ENCODE results near the gene FKBP15.

Gene FKBP15

GRCh38 chr9:113177251-113177650, 43.8 kb downstream of the FKBP15 start:
- H3K4me3 ChIP-seq (ENCODE audit: low read length), result no peak overlapping the region
- TF ChIP-seq CTCF (conservative IDR thresholded peaks at IDR 0.05; ENCODE audit: low read depth, low read length), result no peak
- DNase-seq (ENCODE audit: low read depth), result no peak

- TF ChIP-seq CTCF (conservative IDR thresholded peaks at IDR 0.05; ENCODE audit: low read depth, low read length), result no peak
- DNase-seq (ENCODE audit: low read depth), result no peak
- no peak overlapping the region for H3K4me3 ChIP-seq (ENCODE audit: low read length)
Observed at GRCh38 chr9:113176803-113177202, 44.3 kb downstream of the FKBP15 start.

- no peak overlapping the region for H3K4me3 ChIP-seq (ENCODE audit: low read length)
- no peak for TF ChIP-seq CTCF (conservative IDR thresholded peaks at IDR 0.05; ENCODE audit: low read depth, low read length)
- DNase-seq (ENCODE audit: low read depth), result no peak
Observed at GRCh38 chr9:113173341-113173740, 47.7 kb downstream of the FKBP15 start.

GRCh38 chr9:113168809-113169208, 52.3 kb downstream of the FKBP15 start:
- no peak for DNase-seq (ENCODE audit: low read depth)
- no peak for TF ChIP-seq CTCF (conservative IDR thresholded peaks at IDR 0.05; ENCODE audit: low read depth, low read length)
- H3K4me3 ChIP-seq (ENCODE audit: low read length), result no peak overlapping the region

GRCh38 chr9:113166039-113166438, 55.0 kb downstream of the FKBP15 start:
- TF ChIP-seq CTCF (conservative IDR thresholded peaks at IDR 0.05; ENCODE audit: low read depth, low read length), result no peak
- DNase-seq (ENCODE audit: low read depth), result no peak
- no peak overlapping the region for H3K4me3 ChIP-seq (ENCODE audit: low read length)

- no peak for TF ChIP-seq CTCF (conservative IDR thresholded peaks at IDR 0.05; ENCODE audit: low read depth, low read length)
- H3K4me3 ChIP-seq (ENCODE audit: low read length), result no peak overlapping the region
- no peak for DNase-seq (ENCODE audit: low read depth)
Observed at GRCh38 chr9:113164536-113165300, 56.4 kb downstream of the FKBP15 start.

- TF ChIP-seq CTCF (conservative IDR thresholded peaks at IDR 0.05; ENCODE audit: low read depth, low read length), result no peak
- no peak for DNase-seq (ENCODE audit: low read depth)
- H3K4me3 ChIP-seq (ENCODE audit: low read length), result no peak overlapping the region
Observed at GRCh38 chr9:113163001-113163400, 58.1 kb downstream of the FKBP15 start.
